ENCODE results near the gene SLC13A3. TPM values are rescaled to one million over a fixed set of nuclear protein-coding genes. Genes with fewer than 3 reads are reported as not detected.

Gene SLC13A3
- polyA plus RNA-seq, 1 donor, result 19.3 TPM

GRCh38 chr20:46657618-46658017 lies 6.4 kb upstream of the SLC13A3 start:
- no peak for DNase-seq

- DNase-seq, result no peak
Measured at GRCh38 chr20:46657137-46657536, 5.9 kb upstream of the SLC13A3 start.

GRCh38 chr20:46652699-46653098 lies 1.4 kb upstream of the SLC13A3 start:
- DNase-seq, result no peak

- no peak for DNase-seq
Measured at GRCh38 chr20:46650575-46651090, 626 bp downstream of the SLC13A3 start.

- DNase-seq, result no peak
Measured at GRCh38 chr20:46649965-46650542, 1.2 kb downstream of the SLC13A3 start.

GRCh38 chr20:46649650-46649949 lies 1.7 kb downstream of the SLC13A3 start:
- no peak for DNase-seq

- no peak for DNase-seq
Measured at GRCh38 chr20:46648903-46649649, 2.2 kb downstream of the SLC13A3 start.

GRCh38 chr20:46647469-46647868 lies 3.8 kb downstream of the SLC13A3 start:
- DNase-seq, result no peak

- no peak for DNase-seq
Measured at GRCh38 chr20:46646659-46647380, 4.4 kb downstream of the SLC13A3 start.

GRCh38 chr20:46646122-46646521 lies 5.1 kb downstream of the SLC13A3 start:
- DNase-seq, result no peak

GRCh38 chr20:46644733-46645132 lies 6.5 kb downstream of the SLC13A3 start:
- no peak for DNase-seq

- no peak for DNase-seq
Measured at GRCh38 chr20:46644160-46644559, 7.1 kb downstream of the SLC13A3 start.

GRCh38 chr20:46642969-46643343 lies 8.3 kb downstream of the SLC13A3 start:
- no peak for DNase-seq

- no peak for DNase-seq
Measured at GRCh38 chr20:46642265-46642968, 8.8 kb downstream of the SLC13A3 start.

GRCh38 chr20:46641424-46641823 lies 9.8 kb downstream of the SLC13A3 start:
- no peak for DNase-seq

- DNase-seq, result no peak
Measured at GRCh38 chr20:46640536-46641311, 10.5 kb downstream of the SLC13A3 start.

GRCh38 chr20:46640044-46640443 lies 11.2 kb downstream of the SLC13A3 start:
- no peak for DNase-seq

- no peak for DNase-seq
Measured at GRCh38 chr20:46639587-46639986, 11.7 kb downstream of the SLC13A3 start.

- no peak for DNase-seq
Measured at GRCh38 chr20:46638898-46639274, 12.4 kb downstream of the SLC13A3 start.

GRCh38 chr20:46638134-46638897 lies 12.9 kb downstream of the SLC13A3 start:
- no peak for DNase-seq

All from left kidney (tissue), 2 donors.